Nephron (organoid): Measurements from ENCODE around the gene TEX51.

Source experiments
- H3K27ac Mint-ChIP-seq, 3 experiments: 2 replicates each; pipeline ENCODE4 v1.8.0; 2020; ENCODE audit warnings: mixed read lengths in 3 of 3, mild to moderate bottlenecking in 2 of 3, moderate library complexity in 1 of 3
- H3K27me3 Mint-ChIP-seq: 2 replicates; pipeline ENCODE4 v1.8.0; 2021; ENCODE audit warnings: low read depth, mild to moderate bottlenecking, moderate library complexity, mixed read lengths
- H3K36me3 Mint-ChIP-seq: 2 replicates; pipeline ENCODE4 v1.8.0; 2020; ENCODE audit warnings: low read depth, mixed read lengths
- H3K4me1 Mint-ChIP-seq: 2 replicates; pipeline ENCODE4 v1.8.0; 2020; ENCODE audit warnings: mixed read lengths
- H3K4me3 Mint-ChIP-seq, 3 experiments: 2 replicates each; pipeline ENCODE4 v1.8.0; 2020; ENCODE audit warnings: mild to moderate bottlenecking in 3 of 3, mixed read lengths in 3 of 3, moderate library complexity in 2 of 3
- H3K9me3 Mint-ChIP-seq: 2 replicates; pipeline ENCODE4 v1.8.0; 2020; ENCODE audit warnings: mixed read lengths
- CTCF ChIP-seq, 3 experiments: fragments of 200-600 bp; sonication (generic); IDR thresholded peaks; one replicate each; pipeline ENCODE4 v1.5.0; 2021; ENCODE audit warnings: antibody characterized with exemption in 3 of 3; ENCODE audit not compliant: unreplicated experiment in 3 of 3

Gene TEX51

GRCh38 chr2:126879348-126880298, 19.1 kb upstream of the TEX51 start:
- no peak for TF ChIP-seq CTCF (IDR thresholded peaks at IDR 0.05; ENCODE audit: unreplicated experiment in 3 of 3)
- H3K4me1 Mint-ChIP-seq: no peaks in the 10 kb centered on the region
- H3K9me3 Mint-ChIP-seq: peaks cover 11% of the 10 kb centered on the region
- no peak overlapping the region for H3K4me3 Mint-ChIP-seq
- peaks cover 5% of the 10 kb centered on the region for H3K27me3 Mint-ChIP-seq
- no peak overlapping the region for H3K27ac Mint-ChIP-seq
- no peaks in the 10 kb centered on the region for H3K36me3 Mint-ChIP-seq

GRCh38 chr2:126880324-126880723, 18.4 kb upstream of the TEX51 start:
- no peak for TF ChIP-seq CTCF (IDR thresholded peaks at IDR 0.05; ENCODE audit: unreplicated experiment in 3 of 3)
- peaks cover 5% of the 10 kb centered on the region for H3K27me3 Mint-ChIP-seq
- H3K27ac Mint-ChIP-seq: no peak overlapping the region
- H3K9me3 Mint-ChIP-seq: peaks cover 5% of the 10 kb centered on the region
- no peaks in the 10 kb centered on the region for H3K36me3 Mint-ChIP-seq
- H3K4me3 Mint-ChIP-seq: no peak overlapping the region
- H3K4me1 Mint-ChIP-seq: no peaks in the 10 kb centered on the region

GRCh38 chr2:126880817-126881216, 17.9 kb upstream of the TEX51 start:
- no peaks in the 10 kb centered on the region for H3K36me3 Mint-ChIP-seq
- no peak overlapping the region for H3K27ac Mint-ChIP-seq
- peaks cover 3% of the 10 kb centered on the region for H3K4me1 Mint-ChIP-seq
- H3K4me3 Mint-ChIP-seq: no peak overlapping the region
- no peaks in the 10 kb centered on the region for H3K9me3 Mint-ChIP-seq
- TF ChIP-seq CTCF (IDR thresholded peaks at IDR 0.05; ENCODE audit: unreplicated experiment in 3 of 3): no peak
- H3K27me3 Mint-ChIP-seq: peaks cover 5% of the 10 kb centered on the region

GRCh38 chr2:126881591-126881990, 17.1 kb upstream of the TEX51 start:
- H3K4me3 Mint-ChIP-seq: no peak overlapping the region
- no peaks in the 10 kb centered on the region for H3K9me3 Mint-ChIP-seq
- no peak for TF ChIP-seq CTCF (IDR thresholded peaks at IDR 0.05; ENCODE audit: unreplicated experiment in 3 of 3)
- peaks cover 9% of the 10 kb centered on the region for H3K4me1 Mint-ChIP-seq
- H3K36me3 Mint-ChIP-seq: no peaks in the 10 kb centered on the region
- peaks cover 5% of the 10 kb centered on the region for H3K27me3 Mint-ChIP-seq
- H3K27ac Mint-ChIP-seq: no peak overlapping the region

- Mint-ChIP-seq H3K9me3 (no peaks in the 10 kb centered on the region), H3K27me3 (peaks cover 9% of the 10 kb centered on the region), H3K36me3 (no peaks in the 10 kb centered on the region), H3K4me3 (no peak overlapping the region), H3K4me1 (peaks cover 15% of the 10 kb centered on the region), H3K27ac (no peak overlapping the region)
- TF ChIP-seq CTCF (IDR thresholded peaks at IDR 0.05; ENCODE audit: unreplicated experiment in 3 of 3): no peak
Measured at GRCh38 chr2:126882181-126882580, 16.5 kb upstream of the TEX51 start.
